SK-N-SH treated with all-trans-retinoic acid at 6 μM for 48 hours (cell line): ENCODE results near the gene EML6.

ENCODE experiments used
- ATAC-seq: fragments of 200-7000 bp; cut with Tn5 transposase; 3 replicates; pipeline ENCODE4 v1.9.1; 2020; ENCODE audit warnings: mild to moderate bottlenecking, moderate library complexity
- ARNTL ChIP-seq: fragments of 450-650 bp; formaldehyde crosslinking; IDR thresholded peaks from 2 replicates; pipeline ENCODE4 v1.5.0; 2020; ENCODE audit warnings: low read depth, mild to moderate bottlenecking, moderate library complexity, borderline replicate concordance
- BACH2 ChIP-seq: fragments of 250-450 bp; sonication (Bioruptor Pico); IDR thresholded peaks from 2 replicates; pipeline ENCODE4 v1.9.0; 2021; ENCODE audit warnings: mild to moderate bottlenecking, borderline replicate concordance
- CSDC2 ChIP-seq: fragments of 250-450 bp; sonication (Bioruptor Pico); IDR thresholded peaks from 2 replicates; pipeline ENCODE4 v1.5.0; 2020; ENCODE audit warnings: mild to moderate bottlenecking, moderate library complexity
- ESRRG ChIP-seq: fragments of 250-450 bp; sonication (Bioruptor Pico); IDR thresholded peaks from 2 replicates; pipeline ENCODE4 v1.6.1; 2021; ENCODE audit warnings: mild to moderate bottlenecking
- GLIS3 ChIP-seq: fragments of 250-450 bp; sonication (Bioruptor Pico); IDR thresholded peaks from 2 replicates; pipeline ENCODE4 v1.5.0; 2020; ENCODE audit warnings: mild to moderate bottlenecking, moderate library complexity
- ISL1 ChIP-seq: fragments of 250-450 bp; sonication (Bioruptor Pico); IDR thresholded peaks from 2 replicates; pipeline ENCODE4 v2.1.2; 2022; ENCODE audit warnings: mild to moderate bottlenecking, moderate library complexity
- OSR1 ChIP-seq: fragments of 250-450 bp; sonication (Bioruptor Pico); IDR thresholded peaks from 2 replicates; pipeline ENCODE4 v1.8.0; 2022; ENCODE audit warnings: moderate library complexity, mild to moderate bottlenecking, inconsistent platforms
- RARB ChIP-seq: fragments of 250-450 bp; sonication (Bioruptor Pico); IDR thresholded peaks from 2 replicates; pipeline ENCODE4 v1.8.0; 2021; ENCODE audit warnings: mild to moderate bottlenecking, moderate library complexity
- TCF4 ChIP-seq: fragments of 250-450 bp; sonication (Bioruptor Pico); IDR thresholded peaks from 2 replicates; pipeline ENCODE4 v1.8.0; 2021; ENCODE audit warnings: mild to moderate bottlenecking, moderate library complexity, borderline replicate concordance
- TOX ChIP-seq: fragments of 250-450 bp; sonication (Bioruptor Pico); IDR thresholded peaks from 2 replicates; pipeline ENCODE4 v1.8.0; 2021; ENCODE audit warnings: mild to moderate bottlenecking, moderate library complexity, borderline replicate concordance
- ZC3H10 ChIP-seq: fragments of 250-450 bp; sonication (Bioruptor Pico); IDR thresholded peaks from 2 replicates; pipeline ENCODE4 v1.5.1; 2021; ENCODE audit warnings: mild to moderate bottlenecking, moderate library complexity
- ZFP3 ChIP-seq: fragments of 250-450 bp; sonication (Bioruptor Pico); IDR thresholded peaks from 2 replicates; pipeline ENCODE4 v1.5.0; 2020; ENCODE audit warnings: mild to moderate bottlenecking, moderate library complexity
- ZFP30 ChIP-seq: fragments of 450-650 bp; formaldehyde crosslinking; IDR thresholded peaks from 2 replicates; pipeline ENCODE4 v1.5.0; 2022; ENCODE audit warnings: mild to moderate bottlenecking, moderate library complexity
- ZNF565 ChIP-seq: fragments of 450-650 bp; formaldehyde crosslinking; conservative IDR thresholded peaks from 2 replicates; pipeline ENCODE4 v1.5.0; 2020; ENCODE audit warnings: low read depth, mild to moderate bottlenecking, moderate library complexity
- TF ChIP-seq, protein P1 (sequence below): fragments of 250-450 bp; sonication (Bioruptor Pico); IDR thresholded peaks from 2 replicates; pipeline ENCODE4 v1.5.1; 2021; ENCODE audit warnings: mild to moderate bottlenecking, moderate library complexity
- TF ChIP-seq, protein P2 (sequence below): fragments of 250-450 bp; sonication (Bioruptor Pico); IDR thresholded peaks from 2 replicates; pipeline ENCODE4 v1.8.0; 2020; ENCODE audit warnings: mild to moderate bottlenecking, moderate library complexity, borderline replicate concordance
- TF ChIP-seq, protein P3 (sequence below): fragments of 250-450 bp; sonication (Bioruptor Pico); IDR thresholded peaks from 2 replicates; pipeline ENCODE4 v1.5.0; 2020; ENCODE audit warnings: mild to moderate bottlenecking, moderate library complexity
- TF ChIP-seq, protein P4 (sequence below): fragments of 250-450 bp; sonication (Bioruptor Pico); IDR thresholded peaks from 2 replicates; pipeline ENCODE4 v1.5.1; 2020; ENCODE audit warnings: low read depth, mild to moderate bottlenecking, moderate library complexity

Gene EML6

DNA sequence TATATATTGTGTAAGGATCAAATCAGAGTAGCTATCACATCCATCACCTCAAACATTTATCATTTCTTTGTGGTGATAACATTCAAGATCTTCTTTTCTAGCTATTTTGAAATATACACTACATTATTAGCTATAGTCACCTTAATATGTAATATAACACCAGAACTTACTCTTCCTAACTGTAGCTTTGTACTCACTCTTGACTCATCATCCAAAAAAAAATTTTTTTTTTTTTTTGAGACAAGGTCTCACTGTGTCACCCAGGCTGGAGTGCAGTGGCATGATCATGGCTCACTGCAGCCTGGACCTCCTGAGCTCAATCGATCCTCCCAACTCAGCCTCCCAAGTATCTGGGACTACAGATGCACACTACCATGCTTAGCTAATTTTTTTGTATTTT lies 153.3 kb downstream of the EML6 start:
- peak; percentile 31; the same call in 1 of the 3 replicates for ATAC-seq
- TF ChIP-seq OSR1 (no peak), BACH2 (CRISPR knock-in tag) (no peak), ZC3H10 (no peak)
- TF ChIP-seq, protein P1, sequence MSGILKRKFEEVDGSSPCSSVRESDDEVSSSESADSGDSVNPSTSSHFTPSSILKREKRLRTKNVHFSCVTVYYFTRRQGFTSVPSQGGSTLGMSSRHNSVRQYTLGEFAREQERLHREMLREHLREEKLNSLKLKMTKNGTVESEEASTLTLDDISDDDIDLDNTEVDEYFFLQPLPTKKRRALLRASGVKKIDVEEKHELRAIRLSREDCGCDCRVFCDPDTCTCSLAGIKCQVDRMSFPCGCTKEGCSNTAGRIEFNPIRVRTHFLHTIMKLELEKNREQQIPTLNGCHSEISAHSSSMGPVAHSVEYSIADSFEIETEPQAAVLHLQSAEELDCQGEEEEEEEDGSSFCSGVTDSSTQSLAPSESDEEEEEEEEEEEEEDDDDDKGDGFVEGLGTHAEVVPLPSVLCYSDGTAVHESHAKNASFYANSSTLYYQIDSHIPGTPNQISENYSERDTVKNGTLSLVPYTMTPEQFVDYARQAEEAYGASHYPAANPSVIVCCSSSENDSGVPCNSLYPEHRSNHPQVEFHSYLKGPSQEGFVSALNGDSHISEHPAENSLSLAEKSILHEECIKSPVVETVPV (CRISPR knock-in tag) = no peak

DNA sequence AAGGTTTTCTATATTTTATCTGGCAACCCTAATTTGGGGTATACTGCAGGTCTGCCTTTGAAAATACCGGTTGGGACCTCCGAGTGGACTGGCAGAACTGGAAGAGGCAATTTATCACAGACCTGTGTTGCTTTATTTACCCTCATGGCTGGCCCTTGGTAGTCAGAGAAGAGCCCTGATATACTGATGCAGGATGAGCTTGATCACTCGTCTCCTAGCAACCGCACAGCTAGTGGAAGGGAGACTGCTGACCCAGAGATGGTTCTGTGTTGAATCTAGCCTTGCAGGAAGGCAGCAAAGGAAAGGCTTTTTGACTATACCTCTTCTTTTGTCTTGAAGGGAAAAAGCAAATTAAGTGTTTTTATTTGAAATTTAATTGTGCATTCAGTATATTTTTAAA lies 154.7 kb downstream of the EML6 start:
- ATAC-seq = no peak
- TF ChIP-seq ISL1 (CRISPR knock-in tag) (no peak), RARB (no peak), TOX (CRISPR knock-in tag) (no peak), ZNF565 (CRISPR knock-in tag) (no peak), TCF4 (CRISPR knock-in tag) (no peak), ZC3H10 (no peak)
- TF ChIP-seq, protein P1 (CRISPR knock-in tag) = no peak
- TF ChIP-seq, protein P2, sequence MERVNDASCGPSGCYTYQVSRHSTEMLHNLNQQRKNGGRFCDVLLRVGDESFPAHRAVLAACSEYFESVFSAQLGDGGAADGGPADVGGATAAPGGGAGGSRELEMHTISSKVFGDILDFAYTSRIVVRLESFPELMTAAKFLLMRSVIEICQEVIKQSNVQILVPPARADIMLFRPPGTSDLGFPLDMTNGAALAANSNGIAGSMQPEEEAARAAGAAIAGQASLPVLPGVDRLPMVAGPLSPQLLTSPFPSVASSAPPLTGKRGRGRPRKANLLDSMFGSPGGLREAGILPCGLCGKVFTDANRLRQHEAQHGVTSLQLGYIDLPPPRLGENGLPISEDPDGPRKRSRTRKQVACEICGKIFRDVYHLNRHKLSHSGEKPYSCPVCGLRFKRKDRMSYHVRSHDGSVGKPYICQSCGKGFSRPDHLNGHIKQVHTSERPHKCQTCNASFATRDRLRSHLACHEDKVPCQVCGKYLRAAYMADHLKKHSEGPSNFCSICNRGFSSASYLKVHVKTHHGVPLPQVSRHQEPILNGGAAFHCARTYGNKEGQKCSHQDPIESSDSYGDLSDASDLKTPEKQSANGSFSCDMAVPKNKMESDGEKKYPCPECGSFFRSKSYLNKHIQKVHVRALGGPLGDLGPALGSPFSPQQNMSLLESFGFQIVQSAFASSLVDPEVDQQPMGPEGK (CRISPR knock-in tag) = no peak
- TF ChIP-seq, protein P3, sequence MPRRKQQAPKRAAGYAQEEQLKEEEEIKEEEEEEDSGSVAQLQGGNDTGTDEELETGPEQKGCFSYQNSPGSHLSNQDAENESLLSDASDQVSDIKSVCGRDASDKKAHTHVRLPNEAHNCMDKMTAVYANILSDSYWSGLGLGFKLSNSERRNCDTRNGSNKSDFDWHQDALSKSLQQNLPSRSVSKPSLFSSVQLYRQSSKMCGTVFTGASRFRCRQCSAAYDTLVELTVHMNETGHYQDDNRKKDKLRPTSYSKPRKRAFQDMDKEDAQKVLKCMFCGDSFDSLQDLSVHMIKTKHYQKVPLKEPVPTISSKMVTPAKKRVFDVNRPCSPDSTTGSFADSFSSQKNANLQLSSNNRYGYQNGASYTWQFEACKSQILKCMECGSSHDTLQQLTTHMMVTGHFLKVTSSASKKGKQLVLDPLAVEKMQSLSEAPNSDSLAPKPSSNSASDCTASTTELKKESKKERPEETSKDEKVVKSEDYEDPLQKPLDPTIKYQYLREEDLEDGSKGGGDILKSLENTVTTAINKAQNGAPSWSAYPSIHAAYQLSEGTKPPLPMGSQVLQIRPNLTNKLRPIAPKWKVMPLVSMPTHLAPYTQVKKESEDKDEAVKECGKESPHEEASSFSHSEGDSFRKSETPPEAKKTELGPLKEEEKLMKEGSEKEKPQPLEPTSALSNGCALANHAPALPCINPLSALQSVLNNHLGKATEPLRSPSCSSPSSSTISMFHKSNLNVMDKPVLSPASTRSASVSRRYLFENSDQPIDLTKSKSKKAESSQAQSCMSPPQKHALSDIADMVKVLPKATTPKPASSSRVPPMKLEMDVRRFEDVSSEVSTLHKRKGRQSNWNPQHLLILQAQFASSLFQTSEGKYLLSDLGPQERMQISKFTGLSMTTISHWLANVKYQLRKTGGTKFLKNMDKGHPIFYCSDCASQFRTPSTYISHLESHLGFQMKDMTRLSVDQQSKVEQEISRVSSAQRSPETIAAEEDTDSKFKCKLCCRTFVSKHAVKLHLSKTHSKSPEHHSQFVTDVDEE (CRISPR knock-in tag) = no peak

DNA sequence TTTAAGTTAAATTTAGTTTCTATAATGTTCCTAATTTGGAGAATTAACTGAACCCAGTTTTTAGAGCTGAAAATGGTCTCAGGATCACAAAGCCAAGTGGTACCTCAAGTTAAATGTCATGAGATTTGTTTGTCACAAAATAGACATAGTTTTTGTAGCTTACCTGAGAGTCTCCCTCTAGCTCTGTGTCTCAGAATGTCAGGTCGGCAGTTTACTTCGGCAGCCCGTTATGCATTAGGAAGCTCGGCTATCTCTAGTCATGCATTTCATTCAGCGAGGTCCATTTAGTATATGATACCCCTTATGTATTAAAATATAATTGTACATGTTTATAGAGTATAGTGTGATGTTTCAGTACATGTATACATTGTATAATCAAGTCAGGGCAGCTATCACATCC lies 155.6 kb downstream of the EML6 start:
- TF ChIP-seq, protein P4, sequence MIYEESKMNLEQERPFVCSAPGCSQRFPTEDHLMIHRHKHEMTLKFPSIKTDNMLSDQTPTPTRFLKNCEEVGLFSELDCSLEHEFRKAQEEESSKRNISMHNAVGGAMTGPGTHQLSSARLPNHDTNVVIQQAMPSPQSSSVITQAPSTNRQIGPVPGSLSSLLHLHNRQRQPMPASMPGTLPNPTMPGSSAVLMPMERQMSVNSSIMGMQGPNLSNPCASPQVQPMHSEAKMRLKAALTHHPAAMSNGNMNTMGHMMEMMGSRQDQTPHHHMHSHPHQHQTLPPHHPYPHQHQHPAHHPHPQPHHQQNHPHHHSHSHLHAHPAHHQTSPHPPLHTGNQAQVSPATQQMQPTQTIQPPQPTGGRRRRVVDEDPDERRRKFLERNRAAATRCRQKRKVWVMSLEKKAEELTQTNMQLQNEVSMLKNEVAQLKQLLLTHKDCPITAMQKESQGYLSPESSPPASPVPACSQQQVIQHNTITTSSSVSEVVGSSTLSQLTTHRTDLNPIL (CRISPR knock-in tag) = no peak
- TF ChIP-seq ZC3H10 (no peak), ARNTL (CRISPR knock-in tag) (no peak), CSDC2 (CRISPR knock-in tag) (no peak), BACH2 (CRISPR knock-in tag) (no peak), ESRRG (CRISPR knock-in tag) (no peak), ZFP30 (CRISPR knock-in tag) (no peak), GLIS3 (CRISPR knock-in tag) (no peak), ISL1 (CRISPR knock-in tag) (no peak), ZFP3 (no peak), ZNF565 (CRISPR knock-in tag) (no peak)
- TF ChIP-seq, protein P2 (CRISPR knock-in tag) = no peak
- TF ChIP-seq, protein P1 (CRISPR knock-in tag) = no peak
- no peak for ATAC-seq
